ENCODE results near the gene CYP4F12. TPM values are rescaled to one million over a fixed set of nuclear protein-coding genes. Genes with fewer than 3 reads are reported as not detected.

The CYP4F12 gene
- total and polyA plus RNA-seq, 2 donors (not counting 3 experiments of a cell fraction or from before 2014, with no cell fraction given), result not detected

DNA sequence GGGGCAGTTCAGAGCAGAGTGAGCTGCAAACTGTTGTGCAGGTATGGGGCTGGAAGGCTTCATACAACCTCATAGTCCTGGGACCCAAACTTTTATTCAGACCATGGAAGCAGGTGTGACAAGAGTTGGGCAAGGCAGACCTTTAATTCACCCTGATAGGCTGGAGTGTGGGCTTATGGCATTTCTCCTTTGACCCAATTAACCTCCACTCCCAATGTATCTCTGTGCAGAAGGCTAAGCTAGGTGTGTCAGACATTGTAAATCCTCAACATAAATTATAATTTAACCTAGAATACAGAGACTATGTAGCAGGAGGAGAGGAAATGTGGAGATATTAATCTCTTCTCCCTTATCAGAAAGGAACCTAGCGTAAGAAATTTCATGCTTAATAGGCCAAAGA, 42.8 kb downstream of the CYP4F12 start:
- ChIA-PET CTCF (interaction anchor here (1.0 kb wide), 1 partner anchor 21 kb away, joined by 3 read pairs; no protein-coding TSS in a partner anchor), POLR2A (no interaction called here)
- Histone ChIP-seq H3K9me3 (replicated peaks; ENCODE audit: control insufficient read depth, insufficient read depth, low read length) (peaks cover 2% of the 10 kb centered on the region), H3K79me2 (ENCODE audit: control insufficient read depth, insufficient read depth, low read length) (no peaks in the 10 kb centered on the region), H3K4me1 (ENCODE audit: control insufficient read depth, extremely low read depth, insufficient read depth, low read length) (no peaks in the 10 kb centered on the region), H3K4me2 (ENCODE audit: insufficient read depth, low read length) (no peak overlapping the region), H3K9ac (replicated peaks; ENCODE audit: extremely low read depth, insufficient read depth, low read length) (no peak overlapping the region), H3K36me3 (ENCODE audit: control insufficient read depth in 2 of 2, extremely low read depth in 1 of 2, insufficient read depth in 2 of 2, low read length in 2 of 2) (no peaks in the 10 kb centered on the region), H4K20me1 (replicated peaks; ENCODE audit: control insufficient read depth, extremely low read depth, insufficient read depth, low read length) (no peaks in the 10 kb centered on the region), H2AFZ (ENCODE audit: low read depth, low read length) (no peak overlapping the region), H3K9me1 (replicated peaks; ENCODE audit: control insufficient read depth, extremely low read depth, insufficient read depth, low read length) (no peaks in the 10 kb centered on the region), H3K27me3 (ENCODE audit: control insufficient read depth in 2 of 2, insufficient read depth in 2 of 2, low read length in 2 of 2) (no peaks in the 10 kb centered on the region), H3K4me3 (replicated peaks in 1 of 3; ENCODE audit: insufficient read depth in 1 of 3, low read depth in 1 of 3, low read length in 3 of 3) (no peak overlapping the region), H3K27ac (ENCODE audit: insufficient read depth, low read depth, low read length) (no peak overlapping the region)
- intact Hi-C loops (cut with micrococcal nuclease) (no loop called here), dilution Hi-C loops (cut with MboI; ENCODE audit: extremely low pct_ligation_motif_present, low sequenced_read_pairs) (no loop called here)
- no peak for TF ChIP-seq JUN (IDR thresholded peaks at IDR 0.05; ENCODE audit: borderline replicate concordance, insufficient read depth, insufficient read length, low read depth)
- no peak for TF ChIP-seq POLR2AphosphoS5 (IDR thresholded peaks at IDR 0.05; ENCODE audit: insufficient read depth, low read depth, low read length)
- TF ChIP-seq, protein P1, sequence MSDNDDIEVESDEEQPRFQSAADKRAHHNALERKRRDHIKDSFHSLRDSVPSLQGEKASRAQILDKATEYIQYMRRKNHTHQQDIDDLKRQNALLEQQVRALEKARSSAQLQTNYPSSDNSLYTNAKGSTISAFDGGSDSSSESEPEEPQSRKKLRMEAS (IDR thresholded peaks at IDR 0.05; ENCODE audit: insufficient read depth, insufficient read length), result no peak
- no peak for TF ChIP-seq MYC (IDR thresholded peaks at IDR 0.05; ENCODE audit: low read depth, low read length)
- TF ChIP-seq GATA2 (IDR thresholded peaks at IDR 0.05; ENCODE audit: insufficient read depth, insufficient read length, low read depth, low read length), result no peak
- TF ChIP-seq FOS (IDR thresholded peaks at IDR 0.05; ENCODE audit: borderline replicate concordance, insufficient read depth, low read length), result no peak
- no peak for TF ChIP-seq POLR2A (IDR thresholded peaks at IDR 0.05; ENCODE audit: low read depth, low read length)
- TF ChIP-seq, protein P2, sequence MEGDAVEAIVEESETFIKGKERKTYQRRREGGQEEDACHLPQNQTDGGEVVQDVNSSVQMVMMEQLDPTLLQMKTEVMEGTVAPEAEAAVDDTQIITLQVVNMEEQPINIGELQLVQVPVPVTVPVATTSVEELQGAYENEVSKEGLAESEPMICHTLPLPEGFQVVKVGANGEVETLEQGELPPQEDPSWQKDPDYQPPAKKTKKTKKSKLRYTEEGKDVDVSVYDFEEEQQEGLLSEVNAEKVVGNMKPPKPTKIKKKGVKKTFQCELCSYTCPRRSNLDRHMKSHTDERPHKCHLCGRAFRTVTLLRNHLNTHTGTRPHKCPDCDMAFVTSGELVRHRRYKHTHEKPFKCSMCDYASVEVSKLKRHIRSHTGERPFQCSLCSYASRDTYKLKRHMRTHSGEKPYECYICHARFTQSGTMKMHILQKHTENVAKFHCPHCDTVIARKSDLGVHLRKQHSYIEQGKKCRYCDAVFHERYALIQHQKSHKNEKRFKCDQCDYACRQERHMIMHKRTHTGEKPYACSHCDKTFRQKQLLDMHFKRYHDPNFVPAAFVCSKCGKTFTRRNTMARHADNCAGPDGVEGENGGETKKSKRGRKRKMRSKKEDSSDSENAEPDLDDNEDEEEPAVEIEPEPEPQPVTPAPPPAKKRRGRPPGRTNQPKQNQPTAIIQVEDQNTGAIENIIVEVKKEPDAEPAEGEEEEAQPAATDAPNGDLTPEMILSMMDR (IDR thresholded peaks at IDR 0.05; ENCODE audit: extremely low read depth in 1 of 2, insufficient read depth in 1 of 2, low read depth in 1 of 2, low read length in 2 of 2), result no peak
- no peak for TF ChIP-seq EZH2 (IDR thresholded peaks at IDR 0.05; ENCODE audit: borderline replicate concordance, low read depth, low read length, severe bottlenecking)
- FAIRE-seq (no peak), DNase-seq (ENCODE audit: low read depth, low spot score) (no peak)
- BruUV-seq (replicated peaks), result no TSS peak
